ENCODE data around the gene GPBP1. TPM values are rescaled to one million over a fixed set of nuclear protein-coding genes. Genes with fewer than 3 reads are reported as not detected.

Gene GPBP1
- total RNA-seq, 1 donor from 2014 or later = 70.6 TPM

DNA sequence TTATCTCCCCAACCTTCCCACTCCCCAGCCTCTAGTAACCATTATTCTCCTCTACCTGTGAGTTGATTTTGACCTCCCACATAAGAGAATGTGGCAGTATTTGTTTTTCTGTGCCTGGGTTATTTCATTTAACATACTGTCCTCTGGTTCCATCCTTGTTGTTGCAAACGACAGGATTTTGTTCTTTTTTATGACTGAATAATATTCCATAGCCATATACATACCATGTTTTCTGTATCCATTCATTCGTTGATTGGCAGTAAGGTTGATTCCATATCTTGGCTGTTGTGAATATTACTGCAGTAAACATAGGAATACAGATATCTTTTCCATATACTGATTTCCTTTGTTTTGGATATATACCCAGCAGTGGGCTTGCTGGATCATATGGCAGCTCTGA lies 20.8 kb downstream of the GPBP1 start:
- peaks cover 25% of the 10 kb centered on the region for H3K4me1 ChIP-seq
- no peak for DNase-seq
- no peak overlapping the region for H3K4me3 ChIP-seq
- no peak overlapping the region for H3K27ac ChIP-seq
- no peaks in the 10 kb centered on the region for H3K9me3 ChIP-seq
- intact Hi-C loops (cut with DNase I) = no loop called here
- H3K27me3 ChIP-seq (ENCODE audit: low read depth) = no peaks in the 10 kb centered on the region
- ATAC-seq = no peak
- H3K36me3 ChIP-seq = peaks cover 30% of the 10 kb centered on the region
- TF ChIP-seq, protein P1, sequence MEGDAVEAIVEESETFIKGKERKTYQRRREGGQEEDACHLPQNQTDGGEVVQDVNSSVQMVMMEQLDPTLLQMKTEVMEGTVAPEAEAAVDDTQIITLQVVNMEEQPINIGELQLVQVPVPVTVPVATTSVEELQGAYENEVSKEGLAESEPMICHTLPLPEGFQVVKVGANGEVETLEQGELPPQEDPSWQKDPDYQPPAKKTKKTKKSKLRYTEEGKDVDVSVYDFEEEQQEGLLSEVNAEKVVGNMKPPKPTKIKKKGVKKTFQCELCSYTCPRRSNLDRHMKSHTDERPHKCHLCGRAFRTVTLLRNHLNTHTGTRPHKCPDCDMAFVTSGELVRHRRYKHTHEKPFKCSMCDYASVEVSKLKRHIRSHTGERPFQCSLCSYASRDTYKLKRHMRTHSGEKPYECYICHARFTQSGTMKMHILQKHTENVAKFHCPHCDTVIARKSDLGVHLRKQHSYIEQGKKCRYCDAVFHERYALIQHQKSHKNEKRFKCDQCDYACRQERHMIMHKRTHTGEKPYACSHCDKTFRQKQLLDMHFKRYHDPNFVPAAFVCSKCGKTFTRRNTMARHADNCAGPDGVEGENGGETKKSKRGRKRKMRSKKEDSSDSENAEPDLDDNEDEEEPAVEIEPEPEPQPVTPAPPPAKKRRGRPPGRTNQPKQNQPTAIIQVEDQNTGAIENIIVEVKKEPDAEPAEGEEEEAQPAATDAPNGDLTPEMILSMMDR (IDR thresholded peaks at IDR 0.05) = no peak

DNA sequence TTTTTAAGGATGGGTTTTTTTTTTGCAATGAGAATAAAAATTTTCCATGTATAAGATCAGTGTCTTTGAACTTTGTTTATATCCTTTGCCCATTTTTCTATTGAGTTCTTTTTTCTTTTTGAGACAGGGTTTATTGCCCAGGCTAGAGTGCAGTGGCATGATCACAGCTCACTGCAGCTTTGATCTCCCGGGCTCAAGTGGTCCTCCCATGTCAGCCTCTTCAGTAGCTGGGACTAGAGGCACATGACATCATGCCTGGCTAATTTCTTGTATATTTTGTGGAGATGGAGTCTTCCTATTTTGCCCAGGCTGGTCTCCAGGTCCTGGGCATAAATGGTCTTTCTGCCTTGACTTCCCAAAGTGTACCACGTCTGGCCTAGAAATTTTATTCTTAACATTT lies 21.2 kb downstream of the GPBP1 start:
- intact Hi-C loops (cut with DNase I) = no loop called here
- Histone ChIP-seq H3K4me1 (peaks cover 29% of the 10 kb centered on the region), H3K4me3 (no peak overlapping the region), H3K9me3 (no peaks in the 10 kb centered on the region), H3K27ac (no peak overlapping the region), H3K27me3 (ENCODE audit: low read depth) (no peaks in the 10 kb centered on the region), H3K36me3 (peaks cover 30% of the 10 kb centered on the region)
- DNase-seq (no peak), ATAC-seq (no peak)
- TF ChIP-seq, protein P1 (IDR thresholded peaks at IDR 0.05) = no peak

DNA sequence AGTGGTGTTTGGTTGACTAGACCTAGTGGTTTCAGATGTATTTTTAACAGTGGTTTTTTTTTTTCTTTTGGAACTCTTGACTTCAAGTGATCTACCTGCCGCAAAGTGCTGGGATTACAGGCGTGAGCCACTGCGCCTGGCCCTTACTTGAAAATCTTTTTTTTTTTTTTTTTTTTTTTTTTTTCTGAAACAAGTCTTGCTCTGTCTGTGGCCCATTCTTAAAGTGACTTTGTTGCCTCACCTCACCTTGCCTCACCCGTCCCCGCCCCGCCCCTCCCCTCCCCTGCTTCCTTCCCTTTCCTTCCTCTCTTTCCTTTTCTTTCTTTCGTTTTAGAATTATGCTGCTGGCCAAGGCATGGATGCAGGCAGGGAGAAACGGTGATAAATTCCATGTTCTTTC lies 26.0 kb downstream of the GPBP1 start:
- Histone ChIP-seq H3K9me3 (no peaks in the 10 kb centered on the region), H3K4me3 (no peak overlapping the region), H3K36me3 (peaks cover 13% of the 10 kb centered on the region), H3K4me1 (peaks cover 47% of the 10 kb centered on the region), H3K27me3 (ENCODE audit: low read depth) (no peaks in the 10 kb centered on the region), H3K27ac (no peak overlapping the region)
- peak; percentile 65 to 81 for ATAC-seq
- TF ChIP-seq, protein P1 (IDR thresholded peaks at IDR 0.05) = no peak
- intact Hi-C loops (cut with DNase I) = no loop called here
- DNase-seq = peak; percentile 51

DNA sequence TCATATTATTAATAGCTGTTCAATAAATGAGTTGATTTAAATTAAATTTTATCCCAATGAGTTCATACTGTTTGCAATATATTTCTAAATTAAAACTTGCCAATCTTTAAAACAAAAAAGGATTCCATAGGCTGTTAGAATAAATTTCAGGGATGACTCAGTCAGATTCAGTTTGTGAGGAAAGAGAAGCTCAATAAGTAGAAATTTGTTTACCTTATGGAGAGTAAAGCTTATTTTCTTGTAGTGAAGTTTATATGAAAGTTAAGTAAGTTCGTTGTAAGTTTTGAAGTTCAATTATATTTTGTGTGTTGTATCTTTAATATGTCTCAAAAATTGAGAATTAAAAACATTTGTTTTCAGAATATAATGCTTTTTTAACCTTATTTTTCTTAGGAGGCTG lies 29.0 kb downstream of the GPBP1 start:
- no peak overlapping the region for H3K4me3 ChIP-seq
- H3K36me3 ChIP-seq = no peaks in the 10 kb centered on the region
- H3K27ac ChIP-seq = no peak overlapping the region
- TF ChIP-seq, protein P1 (IDR thresholded peaks at IDR 0.05) = no peak
- ATAC-seq (no peak), DNase-seq (no peak)
- H3K9me3 ChIP-seq = no peaks in the 10 kb centered on the region
- intact Hi-C loops (cut with DNase I) = no loop called here
- H3K4me1 ChIP-seq = peaks cover 60% of the 10 kb centered on the region
- no peaks in the 10 kb centered on the region for H3K27me3 ChIP-seq (ENCODE audit: low read depth)

DNA sequence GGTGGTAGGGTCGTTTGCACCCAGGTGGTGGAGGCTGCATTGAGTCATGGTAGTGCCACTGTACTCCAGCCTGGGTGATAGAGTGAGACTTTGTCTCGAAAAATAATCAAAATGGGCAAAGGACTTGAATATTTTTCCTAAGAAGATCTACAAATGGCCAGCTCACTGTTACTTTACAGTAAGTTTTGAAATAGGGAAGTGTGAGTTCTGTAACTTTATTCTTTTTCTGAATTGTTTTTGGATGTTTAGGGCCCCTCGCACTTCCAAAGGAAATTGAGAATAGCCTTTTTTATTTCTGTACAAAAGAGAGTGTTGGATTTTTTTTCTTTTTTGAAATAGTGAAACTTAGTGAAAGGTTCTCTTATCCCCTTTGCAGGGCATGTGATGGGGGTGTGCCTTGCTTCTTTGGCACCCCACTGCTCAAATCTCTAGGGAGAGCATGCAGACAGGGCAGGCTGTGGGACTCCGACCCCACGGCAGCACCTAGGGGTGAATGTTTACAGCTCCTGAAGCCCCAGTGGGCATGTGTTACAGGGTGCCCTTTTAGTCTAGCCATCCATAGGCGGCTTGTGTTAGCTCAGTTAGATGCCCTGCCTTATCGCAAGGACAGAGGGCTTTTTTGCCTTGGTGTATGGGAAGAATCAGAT lies 33.3 kb downstream of the GPBP1 start:
- TF ChIP-seq, protein P1 (IDR thresholded peaks at IDR 0.05) = no peak
- no peak for ATAC-seq
- peaks cover 44% of the 10 kb centered on the region for H3K4me1 ChIP-seq

More for the DNA sequence above, 33.3 kb downstream of the GPBP1 start:
- Histone ChIP-seq H3K4me3 (no peak overlapping the region), H3K36me3 (no peaks in the 10 kb centered on the region), H3K27me3 (ENCODE audit: low read depth) (no peaks in the 10 kb centered on the region), H3K27ac (no peak overlapping the region), H3K9me3 (no peaks in the 10 kb centered on the region)
- DNase-seq = no peak
- intact Hi-C loops (cut with DNase I) = no loop called here
